Measurements from ENCODE around the gene UGT1A6. TPM values are rescaled to one million over a fixed set of nuclear protein-coding genes. Genes with fewer than 3 reads are reported as not detected.
A peak's percentile ranks its signal among the peaks of the same experiment; 100 is the strongest.

UGT1A6 gene
- total RNA-seq, 6 experiments from 2014 or later, result 79.4 to 315 (median 139) TPM

GRCh38 chr2:233707940-233708644, 15.4 kb downstream of the UGT1A6 start:
- no peak for ATAC-seq
- intact Hi-C loops (cut with DNase I), result no loop called here
- DNase-seq, result no peak

DNA sequence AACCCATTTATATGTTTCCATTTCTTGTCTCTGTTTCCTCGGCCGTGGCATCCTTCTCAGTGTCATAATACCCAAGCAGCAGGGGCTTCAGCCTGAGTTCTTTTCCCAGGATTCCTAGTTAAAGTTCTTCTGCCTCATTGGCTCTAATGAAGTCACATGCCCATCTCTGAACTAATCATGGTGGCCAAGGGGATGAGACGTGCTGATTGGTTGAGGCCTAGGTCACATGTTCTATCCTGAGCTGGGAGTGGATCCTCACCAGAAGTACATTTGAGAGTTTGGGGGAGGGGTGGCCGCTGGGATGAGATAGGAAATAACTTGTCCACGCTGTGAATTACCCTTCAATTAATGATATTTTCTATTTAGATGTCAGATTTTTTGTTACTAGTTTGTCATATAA, 16.3 kb downstream of the UGT1A6 start:
- Histone ChIP-seq H3K9me3 (no peaks in the 10 kb centered on the region), H3K36me3 (peaks cover 0 to 3% (median 0%) of the 10 kb centered on the region in 4 donors), H3K4me3 (no peak overlapping the region), H3K4me1 (peaks cover 0 to 91% (median 26%) of the 10 kb centered on the region in 4 donors), H3K27ac (peak overlapping the region in 1 of 3 donors; percentile 32), H3K27me3 (no peaks in the 10 kb centered on the region)
- no peak for ATAC-seq
- TF ChIP-seq, protein P1, sequence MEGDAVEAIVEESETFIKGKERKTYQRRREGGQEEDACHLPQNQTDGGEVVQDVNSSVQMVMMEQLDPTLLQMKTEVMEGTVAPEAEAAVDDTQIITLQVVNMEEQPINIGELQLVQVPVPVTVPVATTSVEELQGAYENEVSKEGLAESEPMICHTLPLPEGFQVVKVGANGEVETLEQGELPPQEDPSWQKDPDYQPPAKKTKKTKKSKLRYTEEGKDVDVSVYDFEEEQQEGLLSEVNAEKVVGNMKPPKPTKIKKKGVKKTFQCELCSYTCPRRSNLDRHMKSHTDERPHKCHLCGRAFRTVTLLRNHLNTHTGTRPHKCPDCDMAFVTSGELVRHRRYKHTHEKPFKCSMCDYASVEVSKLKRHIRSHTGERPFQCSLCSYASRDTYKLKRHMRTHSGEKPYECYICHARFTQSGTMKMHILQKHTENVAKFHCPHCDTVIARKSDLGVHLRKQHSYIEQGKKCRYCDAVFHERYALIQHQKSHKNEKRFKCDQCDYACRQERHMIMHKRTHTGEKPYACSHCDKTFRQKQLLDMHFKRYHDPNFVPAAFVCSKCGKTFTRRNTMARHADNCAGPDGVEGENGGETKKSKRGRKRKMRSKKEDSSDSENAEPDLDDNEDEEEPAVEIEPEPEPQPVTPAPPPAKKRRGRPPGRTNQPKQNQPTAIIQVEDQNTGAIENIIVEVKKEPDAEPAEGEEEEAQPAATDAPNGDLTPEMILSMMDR (IDR thresholded peaks at IDR 0.05), result no peak
- TF ChIP-seq POLR2A (IDR thresholded peaks at IDR 0.05), result no peak
- DNase-seq, result no peak
- intact Hi-C loops (cut with DNase I), result no loop called here
- 74% methylated on average over 5 of the region's 5 CpGs for WGBS (ENCODE audit: insufficient coverage, low coverage, low lambda C conversion rate, missing lambda C conversion rate)

More at GRCh38 chr2:233707940-233708644, 15.4 kb downstream of the UGT1A6 start:
- H3K27ac ChIP-seq, result peak overlapping the region in 1 of 3 donors; percentile 9
- H3K9me3 ChIP-seq, result no peaks in the 10 kb centered on the region
- TF ChIP-seq, protein P1 (IDR thresholded peaks at IDR 0.05), result no peak
- TF ChIP-seq POLR2A (IDR thresholded peaks at IDR 0.05), result no peak
- WGBS (ENCODE audit: insufficient coverage, low coverage, low lambda C conversion rate, missing lambda C conversion rate), result 59% methylated on average over 9 of the region's 10 CpGs
- H3K4me1 ChIP-seq, result peaks cover 0 to 96% (median 26%) of the 10 kb centered on the region in 4 donors
- H3K36me3 ChIP-seq, result peaks cover 0 to under 1% (median 0%) of the 10 kb centered on the region in 4 donors
- H3K27me3 ChIP-seq, result no peaks in the 10 kb centered on the region
- no peak overlapping the region for H3K4me3 ChIP-seq

DNA sequence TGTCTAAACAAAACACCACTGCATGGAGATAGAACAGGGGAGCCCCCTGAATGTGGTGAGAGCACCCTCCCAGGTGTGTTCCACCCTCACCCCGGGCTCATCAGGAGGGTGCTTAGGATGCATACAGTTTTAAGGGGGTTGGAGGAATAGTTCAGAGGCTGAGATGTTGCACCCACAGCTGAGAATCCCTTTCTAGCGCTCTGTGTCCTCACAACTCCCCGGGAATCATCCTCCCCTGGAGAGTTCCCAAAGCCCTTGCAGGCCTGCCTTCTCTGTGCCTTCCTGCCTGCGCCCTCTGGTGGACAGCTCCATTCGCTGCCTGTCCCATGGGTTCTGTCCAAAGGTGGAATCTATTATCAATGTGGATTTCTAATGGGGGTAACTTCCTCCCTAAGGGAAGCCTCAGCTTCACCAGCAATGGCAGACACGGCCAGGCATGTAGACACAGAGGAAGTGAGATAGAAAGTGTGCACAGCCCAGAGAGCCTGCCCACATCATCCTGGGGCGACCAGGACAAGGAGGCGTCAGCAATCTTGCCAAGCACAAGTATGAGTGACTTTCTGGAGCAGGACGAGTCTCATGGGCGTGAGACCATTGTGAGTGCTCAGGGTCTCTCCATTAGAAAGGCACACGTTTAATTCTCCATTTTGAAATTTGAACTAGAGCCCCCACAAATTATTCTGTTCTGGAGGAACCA, 18.8 kb downstream of the UGT1A6 start:
- H3K36me3 ChIP-seq, result peaks cover 0 to 3% (median 0%) of the 10 kb centered on the region in 4 donors
- peaks cover 0 to 87% (median 17%) of the 10 kb centered on the region in 4 donors for H3K4me1 ChIP-seq
- DNase-seq (peak; percentile 88 to 90 (median 90)), ATAC-seq (peak; percentile 93 to 98 (median 96))
- intact Hi-C loops (cut with DNase I), result no loop called here
- no peaks in the 10 kb centered on the region for H3K9me3 ChIP-seq
- H3K27me3 ChIP-seq, result no peaks in the 10 kb centered on the region
- no peak for TF ChIP-seq POLR2A (IDR thresholded peaks at IDR 0.05)
- TF ChIP-seq, protein P1 (IDR thresholded peaks at IDR 0.05), result peak; percentile 86 to 94 (median 92)
- 23% methylated on average over 10 of the region's 11 CpGs for WGBS (ENCODE audit: insufficient coverage, low coverage, low lambda C conversion rate, missing lambda C conversion rate)
- no peak overlapping the region for H3K4me3 ChIP-seq
- peak overlapping the region in 1 of 3 donors; percentile 6 for H3K27ac ChIP-seq

DNA sequence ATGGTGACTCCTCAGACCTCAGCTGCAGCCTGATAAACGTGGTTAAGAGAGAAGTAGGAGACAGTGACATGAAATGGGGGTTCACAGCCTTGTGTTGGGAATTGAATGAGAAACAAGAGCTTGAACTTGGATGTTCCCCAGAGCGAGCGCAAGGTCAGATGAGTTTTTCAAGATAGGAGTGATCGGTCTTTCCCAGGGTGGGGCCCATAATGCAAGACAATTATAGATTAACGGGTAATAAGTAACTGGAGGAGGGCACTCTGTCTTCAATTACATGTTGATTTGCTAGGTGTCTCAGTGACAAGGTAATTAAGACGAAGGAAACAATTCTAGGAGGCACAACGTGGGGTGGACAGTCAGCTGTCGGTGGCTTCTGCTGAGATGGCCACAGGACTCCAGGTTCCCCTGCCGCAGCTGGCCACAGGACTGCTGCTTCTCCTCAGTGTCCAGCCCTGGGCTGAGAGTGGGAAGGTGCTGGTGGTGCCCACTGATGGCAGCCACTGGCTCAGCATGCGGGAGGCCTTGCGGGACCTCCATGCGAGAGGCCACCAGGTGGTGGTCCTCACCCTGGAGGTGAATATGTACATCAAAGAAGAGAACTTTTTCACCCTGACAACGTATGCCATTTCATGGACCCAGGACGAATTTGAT, 20.0 kb downstream of the UGT1A6 start, which contains the start of gene UGT1A5:
Gene UGT1A5, plus strand, starts transcription at position 297 of the 651 bp plus-strand sequence. Its CDS starts 85 bp downstream, at position 382.
- TF ChIP-seq POLR2A (IDR thresholded peaks at IDR 0.05), result no peak
- TF ChIP-seq, protein P1 (IDR thresholded peaks at IDR 0.05), result no peak
- intact Hi-C loops (cut with DNase I), result no loop called here
- DNase-seq (no peak), ATAC-seq (peak in 2 of 4 donors; percentile 5)
- no peak within 1 kb of the TSS for H3K4me3 ChIP-seq
- H3K4me1 ChIP-seq, result peaks cover 0 to 87% (median 17%) of the 10 kb centered on the region in 4 donors
- peak within 1 kb of the TSS in 1 of 3 donors; percentile 29 for H3K27ac ChIP-seq
- no peaks in the 10 kb centered on the region for H3K9me3 ChIP-seq
- H3K27me3 ChIP-seq, result no peaks in the 10 kb centered on the region
- H3K36me3 ChIP-seq, result peaks cover 0 to 3% (median 0%) of the 10 kb centered on the region in 4 donors
- WGBS (ENCODE audit: insufficient coverage, low coverage, low lambda C conversion rate, missing lambda C conversion rate), result 58% methylated on average over 9 of the region's 14 CpGs

Measured in right lobe of liver (tissue), 6 donors.